GM23248 (cell line): ENCODE data around the gene SUSD3.

Source experiments
- EZH2 ChIP-seq: fragments of 200-600 bp; sonication (generic); IDR thresholded peaks from 2 replicates; pipeline ENCODE4 v1.6.1; 2018; ENCODE audit warnings: antibody characterized with exemption, mild to moderate bottlenecking; ENCODE audit not compliant: insufficient read depth, poor library complexity, severe bottlenecking
- EZH2phosphoT487 ChIP-seq: fragments of 200-600 bp; sonication (generic); IDR thresholded peaks from 2 replicates; pipeline ENCODE4 v1.6.1; 2018; ENCODE audit warnings: antibody characterized with exemption, moderate library complexity, mild to moderate bottlenecking, low read depth; ENCODE audit not compliant: insufficient read depth

DNA sequence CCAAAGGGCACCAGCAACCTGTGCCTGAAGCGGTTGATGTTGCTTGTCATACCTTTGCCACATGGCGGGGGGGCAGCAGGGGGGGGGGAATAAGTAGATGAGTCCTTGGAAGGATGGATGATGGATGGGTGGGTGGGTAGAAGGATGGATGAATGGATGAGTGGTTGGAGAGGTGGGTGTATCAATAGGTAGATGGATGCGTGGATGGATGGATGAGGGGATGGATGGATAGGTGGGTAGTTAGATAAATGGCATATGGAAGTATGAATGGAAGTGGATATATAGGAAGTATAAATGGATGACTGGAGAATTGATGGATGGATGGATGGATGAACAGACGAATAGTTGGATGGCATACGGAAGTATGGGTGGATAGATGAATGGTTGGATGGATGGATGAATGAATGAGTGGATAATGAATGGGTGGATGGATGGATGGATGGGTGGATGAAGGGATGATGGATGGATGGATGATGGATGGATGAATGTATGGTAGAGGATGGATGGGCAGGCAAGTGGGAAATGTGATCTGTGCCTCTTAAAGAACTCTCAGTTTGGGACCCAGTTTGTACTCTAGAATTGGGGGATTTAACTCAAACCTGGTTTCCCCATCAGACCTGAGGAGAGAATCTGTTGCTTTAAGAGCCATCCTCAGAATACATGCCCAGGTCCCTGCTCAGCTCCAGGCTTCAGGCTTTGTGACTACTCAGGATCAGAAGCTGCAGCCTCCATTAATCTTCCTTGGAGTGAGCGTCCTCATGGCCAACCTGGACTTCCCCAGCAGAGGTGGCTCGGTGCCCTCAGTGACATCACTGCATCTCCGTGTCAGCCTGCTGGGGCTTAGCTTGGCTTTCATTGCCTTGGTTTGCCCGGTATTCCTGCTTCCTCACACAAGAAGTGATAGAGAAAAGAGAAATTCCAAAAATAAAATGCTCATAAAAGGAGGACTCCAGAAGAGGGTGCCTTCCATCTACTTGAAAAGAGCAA is 27.6 kb upstream of the SUSD3 start:
- no peak for TF ChIP-seq EZH2
- TF ChIP-seq EZH2phosphoT487, result no peak
